ENCODE measurements around the gene ZFAND2B.

DNA sequence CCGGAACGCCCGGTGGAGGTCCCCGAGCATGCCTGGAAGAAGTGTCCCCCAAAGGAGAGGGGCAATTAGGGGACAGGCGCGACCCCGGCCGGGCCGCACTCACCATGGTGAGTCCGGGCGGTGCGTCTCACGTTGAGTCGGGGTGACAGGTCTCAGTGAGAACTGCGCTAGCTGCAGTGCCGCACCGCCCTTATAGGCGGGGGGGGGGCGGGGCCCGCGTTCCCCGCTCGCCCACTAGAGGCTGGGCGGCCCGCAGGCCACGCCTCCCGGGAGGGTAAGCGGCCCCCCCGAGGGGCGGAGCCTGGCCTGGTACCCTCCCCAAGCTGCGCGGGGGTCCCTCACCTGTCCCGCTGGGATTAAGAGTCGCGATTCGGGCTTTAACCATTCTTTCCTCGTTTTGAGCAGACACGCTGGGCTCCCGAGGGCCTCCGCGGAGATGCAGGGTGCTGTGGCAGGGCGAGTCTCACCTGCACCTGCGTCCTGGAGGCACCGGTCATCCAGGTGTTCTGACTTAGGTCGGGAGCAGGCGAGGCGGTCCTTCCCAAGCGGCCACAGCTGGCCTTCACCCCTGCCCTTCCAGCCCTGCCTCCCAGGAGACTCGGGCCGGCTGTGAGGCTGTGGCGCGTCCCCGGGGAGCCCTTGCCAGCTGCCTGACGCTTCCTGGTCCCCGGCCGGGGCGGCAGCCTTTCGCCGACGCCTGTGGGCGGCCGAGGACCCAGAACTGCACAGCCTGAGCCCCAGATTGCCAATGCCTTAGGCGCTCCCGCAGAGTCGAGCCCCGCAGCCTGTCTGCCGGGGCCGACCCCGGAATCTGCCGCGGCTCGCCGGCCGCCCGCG lies 47.4 kb downstream of the ZFAND2B start, which contains the start of gene TUBA4A:
- TF ChIP-seq CTCF (conservative IDR thresholded peaks at IDR 0.05; ENCODE audit: low read depth, low read length) (no peak), EZH2 (IDR thresholded peaks at IDR 0.05; ENCODE audit: low read length, unreplicated experiment) (no peak), EZH2phosphoT487 (IDR thresholded peaks at IDR 0.05; ENCODE audit: borderline replicate concordance, low read length) (no peak)
